Ecto neural progenitor cell (in vitro differentiated cells): ENCODE results near the gene MTMR3.
"Not testable (repeated sequence)": the region's sequence is repeated elsewhere in the genome, so short reads cannot be mapped to it uniquely, and the experiment has no call there.

Source experiments
- DNase-seq: peaks from one replicate; pipeline ENCODE4 v3.0.0-alpha.2; 2018; ENCODE audit warnings: low spot score

MTMR3 gene

DNA sequence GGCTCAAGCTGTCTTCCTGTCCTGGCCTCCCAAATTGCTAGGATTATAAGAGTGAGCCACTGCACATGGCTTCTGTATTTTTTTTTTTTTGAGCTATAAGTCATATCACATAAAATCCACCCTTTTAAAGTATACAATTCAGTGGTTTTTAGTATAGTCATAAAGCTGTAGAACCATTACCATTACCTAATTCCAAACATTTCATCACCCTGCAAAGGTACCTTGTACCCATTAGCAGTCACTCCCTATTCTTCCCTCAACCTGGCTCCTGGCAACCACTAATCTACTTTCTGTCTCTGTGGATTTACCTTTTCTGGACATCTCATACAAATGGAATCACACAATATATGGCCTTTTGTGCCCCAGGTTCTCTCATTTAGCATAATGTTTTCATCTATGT is 84.5 kb downstream of the MTMR3 start:
- DNase-seq = no peak

DNA sequence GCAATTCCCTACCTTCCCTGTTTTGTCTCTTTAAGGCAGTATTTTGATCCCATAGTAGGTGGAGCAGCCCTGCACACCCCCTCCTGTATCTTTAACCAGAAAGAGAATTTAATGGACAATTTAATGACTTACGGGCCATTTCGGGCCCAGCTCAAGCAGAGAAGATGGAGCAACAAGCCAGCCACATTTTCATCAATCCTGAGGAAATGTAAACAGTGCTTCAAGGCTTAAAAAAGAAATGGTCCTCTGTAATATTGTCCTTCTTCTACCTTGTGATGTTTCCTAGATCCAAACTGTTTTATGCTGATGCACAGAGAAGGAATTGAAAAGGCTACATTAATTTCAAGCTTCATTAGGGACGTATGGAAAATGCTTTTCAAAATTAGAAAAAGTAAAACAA is 88.6 kb downstream of the MTMR3 start:
- no peak for DNase-seq

DNA sequence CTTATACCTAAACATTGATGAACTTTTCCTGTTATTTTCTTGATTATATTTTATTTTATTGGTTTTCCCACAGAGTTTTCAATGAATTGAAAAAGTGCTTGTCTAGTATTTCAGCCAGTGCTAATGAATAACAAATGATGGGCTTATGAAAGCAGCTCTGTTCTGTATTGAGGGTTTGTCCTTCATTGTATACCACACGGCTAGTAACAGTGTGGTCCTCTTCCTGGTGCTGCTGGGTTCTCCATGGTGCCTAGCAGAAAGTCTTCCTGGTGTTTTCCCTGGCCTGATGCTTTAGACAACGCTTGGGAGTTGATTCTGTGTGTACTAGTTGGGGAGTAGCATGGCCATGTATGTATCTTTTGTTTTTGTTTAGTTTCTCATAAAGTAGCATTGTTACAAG is 89.1 kb downstream of the MTMR3 start:
- no peak for DNase-seq

DNA sequence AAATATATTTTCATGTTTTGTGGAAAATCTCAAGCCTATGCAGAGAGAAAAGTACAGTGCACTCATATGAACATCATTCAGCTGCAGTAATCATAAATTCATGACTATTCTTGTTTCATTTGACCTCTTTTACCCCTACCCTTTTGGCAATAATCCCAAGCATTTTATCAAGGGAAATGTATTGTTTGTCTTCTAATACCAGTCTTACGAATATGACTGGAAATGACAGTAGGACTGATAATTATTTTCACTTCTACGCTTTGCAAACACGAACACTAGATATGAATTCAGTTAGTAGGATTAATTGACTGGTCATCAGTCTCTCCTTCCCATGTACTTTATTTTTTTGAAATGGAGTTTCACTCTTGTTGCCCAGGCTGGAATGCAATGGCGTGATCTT is 90.3 kb downstream of the MTMR3 start:
- DNase-seq = no peak

DNA sequence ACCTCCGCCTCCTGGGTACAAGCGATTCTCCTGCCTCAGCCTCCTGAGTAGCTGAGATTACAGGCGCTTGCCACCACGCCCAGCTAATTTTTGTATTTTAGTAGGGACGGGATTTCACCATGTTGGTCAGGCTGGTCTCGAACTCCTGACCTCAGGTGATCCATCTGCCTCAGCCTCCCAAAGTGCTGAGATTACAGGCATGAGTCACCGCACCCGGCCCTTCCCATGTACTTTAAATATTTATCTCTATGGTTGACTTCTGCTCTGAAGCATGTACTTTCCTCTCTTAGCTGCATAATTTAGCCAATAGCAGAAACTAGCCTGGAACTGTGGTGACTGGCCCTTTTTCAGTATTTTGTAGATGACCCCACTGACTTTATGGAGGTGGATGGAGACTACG is 90.7 kb downstream of the MTMR3 start:
- DNase-seq = not testable (repeated sequence)

DNA sequence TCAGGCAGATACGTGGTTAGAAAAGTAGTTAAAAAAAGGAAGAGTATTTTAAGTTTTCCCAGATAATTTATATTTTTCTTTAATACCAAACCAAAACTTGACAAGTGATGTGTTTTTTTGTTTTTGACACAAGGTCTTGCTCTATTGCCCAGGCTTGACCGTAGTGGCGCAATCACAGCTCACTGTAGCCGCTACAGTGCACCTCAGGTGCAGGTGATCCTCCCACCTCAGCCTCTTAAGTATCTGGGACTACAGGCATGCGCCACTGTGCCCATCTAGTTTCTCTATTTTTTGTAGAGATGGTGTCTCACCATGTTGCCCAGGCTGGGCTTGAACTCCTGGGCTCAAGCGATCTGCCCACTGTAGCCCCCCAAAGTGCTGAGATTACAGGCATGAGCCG is 92.5 kb downstream of the MTMR3 start:
- no peak for DNase-seq

DNA sequence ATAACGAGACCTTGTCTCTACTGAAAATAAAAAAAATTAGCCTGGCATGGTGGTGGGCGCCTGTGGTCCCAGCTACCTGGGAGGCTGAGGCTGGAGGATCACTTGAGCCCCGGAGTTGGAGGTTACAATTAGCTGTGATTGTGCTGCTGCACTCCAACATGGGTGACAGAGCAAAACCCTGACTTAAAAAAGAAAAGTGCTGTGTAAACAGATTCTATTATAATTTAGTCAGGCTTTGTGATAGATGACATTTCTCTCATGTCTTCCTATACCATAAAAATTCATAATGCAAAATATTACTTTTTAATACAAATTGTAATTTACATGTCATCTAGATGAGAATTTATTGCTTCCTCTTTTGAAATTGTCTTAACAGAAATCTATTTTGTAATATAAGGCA is 94.1 kb downstream of the MTMR3 start:
- no peak for DNase-seq

DNA sequence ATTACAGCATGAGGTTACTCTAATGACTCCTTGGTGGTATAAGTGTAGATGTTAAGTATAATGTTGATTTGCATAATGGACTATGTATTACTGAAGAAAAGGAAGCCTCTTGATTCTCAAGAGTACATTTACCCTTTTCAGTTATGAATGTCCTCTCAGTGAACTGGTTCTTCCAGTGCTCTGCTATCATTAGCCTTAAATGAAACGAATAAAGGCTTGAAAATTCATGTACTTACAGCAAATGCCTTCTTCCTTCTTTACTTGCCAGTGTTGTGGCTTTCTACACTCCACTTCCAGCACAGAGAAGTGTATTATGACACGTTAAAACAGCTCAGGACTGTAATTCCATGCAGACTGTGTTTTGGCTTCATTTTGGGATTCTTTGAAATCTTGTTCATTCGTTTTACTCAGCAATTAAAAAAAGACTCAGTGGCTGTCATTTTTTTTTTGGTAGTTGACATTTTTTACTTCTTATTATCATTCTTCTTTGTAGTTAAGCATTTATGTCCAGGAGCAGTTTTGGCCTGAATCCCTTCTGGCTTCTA is 96.9 kb downstream of the MTMR3 start:
- DNase-seq = no peak

DNA sequence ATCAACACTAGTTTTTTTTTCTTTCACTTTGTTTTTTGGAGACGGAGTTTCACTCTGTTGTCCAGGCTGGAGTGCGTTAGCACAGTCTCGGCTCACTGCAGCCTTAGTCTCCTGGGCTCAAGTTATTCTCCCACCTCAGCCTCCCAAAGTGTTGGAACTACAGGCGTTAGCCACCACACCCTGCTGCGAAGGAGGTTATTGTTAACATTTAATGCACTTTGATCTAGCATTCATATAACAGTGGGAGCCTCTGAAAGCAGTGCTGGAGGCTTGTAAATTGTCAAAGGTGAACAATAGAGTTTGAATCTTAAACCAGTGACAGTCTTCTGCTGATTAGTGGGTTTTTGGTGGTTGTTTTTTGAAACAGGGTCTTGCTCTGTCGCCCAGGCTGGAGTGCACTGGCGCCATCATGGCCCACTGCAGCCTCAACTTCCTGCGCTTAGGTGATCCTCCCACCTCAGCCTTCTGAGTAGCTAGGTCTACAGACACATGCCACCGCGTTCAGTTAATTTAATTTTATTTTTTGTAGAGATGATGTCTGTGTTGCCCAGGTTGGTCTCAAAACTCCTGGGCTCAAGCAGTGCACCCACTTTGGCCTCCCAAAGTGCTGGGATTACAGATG is 100.4 kb downstream of the MTMR3 start:
- no peak for DNase-seq

DNA sequence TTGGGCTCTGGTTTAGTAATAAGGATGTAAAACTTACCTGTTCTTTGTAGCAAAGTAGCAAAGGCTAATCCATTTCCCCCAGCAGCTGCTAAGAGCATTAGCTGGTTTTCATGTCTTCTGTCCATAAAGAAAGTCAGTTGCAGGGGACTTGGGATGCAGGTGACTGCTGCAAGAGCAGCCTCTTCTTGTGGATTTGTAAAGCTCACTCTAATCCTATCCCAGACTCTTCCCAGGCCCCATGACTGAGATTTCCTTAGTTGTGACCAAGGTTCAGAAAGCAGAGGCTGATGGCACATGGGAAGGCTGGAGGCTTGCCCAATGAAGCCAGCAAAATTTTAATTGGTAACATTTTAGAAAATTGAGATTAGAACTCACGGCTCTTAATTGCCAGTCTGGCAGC is 102.9 kb downstream of the MTMR3 start:
- DNase-seq = no peak

DNA sequence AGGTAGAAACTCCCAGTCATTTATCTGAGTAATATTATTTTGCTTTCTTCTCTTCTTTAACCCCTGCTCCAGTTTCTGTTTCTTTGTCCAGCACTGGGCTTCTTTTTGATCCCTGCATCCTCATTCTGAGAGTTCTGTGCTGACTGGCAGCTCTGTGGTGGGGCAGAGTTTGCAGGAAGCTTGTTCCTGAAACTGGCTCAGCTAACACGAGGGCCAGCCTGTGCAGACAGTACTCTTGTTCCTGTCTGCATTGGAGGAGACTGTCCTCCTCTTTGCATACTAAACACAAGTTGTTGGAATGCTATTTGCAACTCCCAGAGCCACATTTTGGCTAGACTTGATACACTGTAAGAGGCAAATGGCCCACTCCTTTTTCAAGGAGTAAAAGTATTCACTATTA is 104.2 kb downstream of the MTMR3 start:
- DNase-seq = no peak

DNA sequence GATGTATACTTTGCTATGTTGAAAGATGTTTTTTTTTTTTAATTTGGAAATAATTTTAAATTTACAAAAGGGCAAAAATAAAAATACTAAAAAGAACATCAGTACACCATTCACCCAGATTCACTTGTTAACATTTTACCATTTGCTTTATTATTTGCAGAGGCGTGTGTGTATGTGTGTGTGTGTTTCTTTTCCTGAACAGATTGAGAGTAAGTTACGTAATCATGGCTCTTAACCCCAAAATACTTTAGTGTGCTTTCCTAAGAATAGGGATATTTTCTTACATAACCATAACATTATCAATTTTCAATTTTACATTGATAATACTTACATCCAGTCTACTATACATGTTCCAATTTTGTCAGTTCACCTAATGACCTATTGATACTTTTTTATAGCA is 105.7 kb downstream of the MTMR3 start:
- DNase-seq = no peak

DNA sequence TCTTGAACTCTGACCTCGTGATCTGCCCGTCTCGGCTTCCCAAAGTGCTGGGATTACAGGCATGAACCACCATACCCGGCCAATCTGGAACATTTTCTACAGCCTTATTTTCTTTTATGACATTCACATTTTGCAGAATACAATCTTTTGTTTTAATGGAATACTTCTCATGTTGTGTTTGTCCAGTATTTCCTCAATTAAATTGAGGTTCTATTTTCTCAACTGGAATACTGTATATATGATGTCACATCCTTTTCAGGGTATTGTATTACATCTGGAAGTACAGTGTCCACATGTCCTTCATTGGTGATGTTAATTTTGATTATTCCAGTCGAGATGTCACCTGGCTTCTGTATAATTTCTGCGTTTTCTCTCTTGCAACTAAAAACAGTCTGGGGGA is 106.5 kb downstream of the MTMR3 start:
- DNase-seq = no peak

DNA sequence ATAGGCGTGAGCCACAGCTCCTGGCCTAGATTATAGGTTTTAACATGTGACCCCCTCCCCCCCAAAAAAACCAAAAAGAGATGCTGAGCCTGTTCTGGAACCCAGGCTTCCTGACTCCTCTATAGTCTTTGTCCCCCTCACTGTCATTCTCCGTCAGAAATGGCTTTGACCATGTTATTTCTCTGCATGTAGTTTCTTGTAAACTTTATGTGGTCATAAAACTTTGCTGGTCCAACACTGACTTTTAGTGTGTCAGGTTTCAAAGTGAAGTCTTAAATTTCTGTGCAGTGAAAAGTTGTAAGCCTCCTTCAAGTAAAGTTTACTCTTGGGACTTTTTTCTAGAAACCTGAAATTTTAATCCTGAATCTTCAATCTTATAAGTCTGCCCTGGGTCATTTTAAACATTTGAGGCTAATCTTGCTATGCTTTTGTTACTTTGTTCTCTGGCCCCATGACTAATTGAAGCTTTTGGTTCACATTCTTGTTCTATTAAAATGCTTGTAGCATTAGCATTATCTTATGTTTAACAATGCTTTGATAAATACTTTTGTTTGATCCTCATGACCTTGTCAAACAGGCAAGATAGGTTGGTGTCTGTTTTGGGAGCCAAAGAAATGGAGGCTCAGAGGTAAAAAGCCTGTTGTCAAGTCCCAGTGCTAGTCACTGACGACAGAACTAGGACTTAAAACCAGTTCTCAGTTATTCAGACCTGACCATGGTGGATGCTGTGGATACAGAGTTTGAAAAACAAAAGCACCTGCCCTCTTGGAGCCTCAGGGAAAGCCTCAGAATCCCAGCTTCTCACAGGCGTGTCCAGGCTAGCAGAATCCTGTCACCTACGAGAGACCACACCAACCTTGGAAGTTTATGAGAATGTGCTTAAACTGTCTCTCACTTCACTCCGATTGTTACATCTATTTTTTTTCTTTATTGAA is 109.6 kb downstream of the MTMR3 start:
- DNase-seq = no peak

DNA sequence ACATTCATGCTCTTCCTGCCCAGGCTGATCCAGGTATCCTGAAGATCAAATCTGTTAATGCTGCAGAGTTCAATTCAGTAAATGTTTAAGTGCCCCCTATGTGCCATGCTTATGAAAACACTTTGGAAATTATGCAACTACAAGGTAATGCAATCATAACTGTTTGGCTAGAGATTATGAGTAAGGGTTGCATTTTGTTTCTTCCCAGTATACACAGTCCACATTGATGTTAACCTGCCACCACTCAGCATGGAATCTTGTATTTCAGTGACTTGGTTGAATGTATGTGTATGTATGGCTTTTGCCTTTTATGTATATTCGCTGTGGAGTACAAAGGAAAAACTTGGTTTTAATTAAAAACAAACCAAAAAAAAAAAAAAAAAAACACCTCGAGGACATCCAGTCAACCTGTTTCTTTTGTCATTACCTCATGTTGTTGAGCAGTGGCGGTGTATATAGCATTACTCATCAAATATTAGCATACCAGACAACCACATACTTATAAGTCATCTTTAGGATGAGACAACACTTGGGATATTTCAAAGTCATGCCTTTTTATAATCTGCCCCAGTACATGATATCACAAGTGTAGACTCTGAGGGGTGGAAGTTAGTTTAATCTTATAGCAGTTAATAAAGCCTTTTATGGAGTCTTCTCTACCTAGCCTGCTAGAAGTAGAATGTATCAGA is 111.2 kb downstream of the MTMR3 start:
- DNase-seq = no peak

DNA sequence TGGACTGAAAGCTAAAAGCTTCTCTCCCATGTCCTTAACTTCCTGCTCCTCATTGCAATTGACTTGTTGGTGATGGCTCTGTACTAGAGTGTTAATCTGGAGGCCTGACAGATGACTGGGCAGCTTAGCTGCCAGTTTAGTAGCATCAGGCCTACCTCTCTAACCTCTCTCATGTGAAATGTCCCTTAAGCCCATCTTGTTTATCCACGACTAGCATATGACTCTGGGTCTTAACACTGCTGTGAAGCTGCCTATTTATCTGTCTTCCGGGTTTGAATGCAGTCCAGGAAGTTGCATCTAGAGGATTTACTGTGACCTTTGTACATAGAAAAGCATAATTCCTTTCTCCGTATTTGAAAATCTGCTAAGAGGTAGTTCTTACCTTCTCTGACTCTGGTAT is 112.0 kb downstream of the MTMR3 start:
- no peak for DNase-seq

DNA sequence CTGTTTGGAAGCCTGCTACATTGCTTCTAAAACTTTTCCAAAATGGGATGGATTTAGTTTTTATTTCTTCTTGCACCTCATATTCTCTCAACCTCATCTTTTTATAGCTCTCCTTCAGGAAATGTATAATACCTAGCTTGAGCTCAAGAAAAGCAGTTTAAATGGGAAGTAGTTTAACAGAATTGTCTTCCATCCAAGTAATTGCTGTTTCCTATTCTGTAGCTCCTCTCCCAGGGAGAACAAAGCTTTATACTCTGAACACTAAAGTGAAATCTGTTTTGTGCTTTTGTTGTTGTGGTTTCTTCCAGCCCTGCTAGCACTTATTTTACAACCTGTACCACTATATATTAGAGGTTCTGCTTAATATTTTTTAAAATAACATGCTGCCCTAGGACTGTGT is 114.1 kb downstream of the MTMR3 start:
- DNase-seq = no peak

DNA sequence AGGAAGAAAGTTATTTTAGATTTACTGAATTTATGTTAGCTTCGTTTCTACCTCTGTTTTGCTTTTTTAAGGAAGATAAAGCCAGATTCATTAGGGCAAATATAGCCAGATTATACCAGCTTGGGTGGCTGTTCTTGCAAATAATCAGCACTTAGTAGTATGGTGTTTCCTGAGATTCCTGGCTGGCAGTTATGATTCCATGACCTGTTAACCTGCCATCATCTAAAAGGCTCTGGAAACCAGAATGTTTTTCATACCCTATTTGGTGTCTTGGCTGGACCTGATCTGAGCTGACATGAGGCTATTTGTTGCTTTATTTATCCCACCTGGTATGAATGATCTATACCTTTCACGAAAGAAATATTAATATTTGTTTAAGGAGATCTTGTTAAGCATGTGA is 114.5 kb downstream of the MTMR3 start:
- DNase-seq = no peak

DNA sequence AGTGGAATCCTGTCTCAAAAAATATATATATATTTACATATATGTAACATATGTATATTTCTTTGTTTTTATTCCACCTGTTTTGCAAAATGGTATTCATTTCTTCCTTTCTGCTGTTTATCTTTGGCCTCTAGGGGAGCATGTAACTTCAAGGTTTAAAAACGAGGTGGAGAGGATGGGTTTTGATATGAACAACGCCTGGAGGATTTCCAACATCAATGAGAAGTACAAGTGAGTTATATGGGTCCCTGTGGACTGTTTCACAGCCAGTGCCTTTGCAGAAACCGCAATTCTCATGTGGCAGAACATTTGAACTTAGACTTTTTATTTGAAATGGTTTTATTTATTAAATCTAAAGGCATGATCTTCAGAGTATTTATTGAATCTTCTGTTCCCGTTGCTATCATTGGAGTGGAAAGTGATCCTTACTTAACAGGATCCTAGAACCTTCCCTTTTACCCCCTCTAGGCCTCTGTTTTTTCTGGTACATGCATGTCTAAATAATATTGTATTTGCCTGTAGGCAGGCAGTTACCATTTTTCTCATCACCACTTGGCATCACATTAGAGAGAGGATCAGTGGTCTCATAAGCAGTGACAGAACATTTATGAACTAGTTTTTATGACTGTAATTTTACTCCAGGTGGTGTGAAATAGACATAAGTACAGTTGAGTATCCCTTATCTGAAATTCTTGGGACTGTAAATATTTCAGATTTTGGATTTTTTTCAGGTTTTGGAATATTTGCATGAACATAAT is 115.8 kb downstream of the MTMR3 start:
- DNase-seq = no peak

DNA sequence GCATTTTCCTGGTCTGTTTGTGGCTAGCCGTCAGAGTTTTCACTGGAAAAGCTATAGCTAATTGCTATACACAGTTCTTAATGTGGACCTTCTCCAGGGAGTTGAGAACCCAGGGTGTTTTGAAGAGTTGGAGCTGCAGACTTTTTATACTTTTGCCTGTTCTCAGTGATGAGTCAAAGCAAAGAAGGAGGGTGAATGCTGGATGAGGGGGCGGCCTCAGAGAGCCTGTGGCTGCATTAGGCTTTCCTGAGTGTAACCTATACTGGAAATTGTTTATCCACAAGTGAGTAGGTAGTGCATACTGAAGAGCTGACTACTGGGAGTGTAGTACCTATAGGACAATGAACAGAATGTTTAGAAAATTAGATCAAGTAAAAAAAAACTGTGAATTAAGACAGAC is 117.6 kb downstream of the MTMR3 start:
- DNase-seq = no peak

DNA sequence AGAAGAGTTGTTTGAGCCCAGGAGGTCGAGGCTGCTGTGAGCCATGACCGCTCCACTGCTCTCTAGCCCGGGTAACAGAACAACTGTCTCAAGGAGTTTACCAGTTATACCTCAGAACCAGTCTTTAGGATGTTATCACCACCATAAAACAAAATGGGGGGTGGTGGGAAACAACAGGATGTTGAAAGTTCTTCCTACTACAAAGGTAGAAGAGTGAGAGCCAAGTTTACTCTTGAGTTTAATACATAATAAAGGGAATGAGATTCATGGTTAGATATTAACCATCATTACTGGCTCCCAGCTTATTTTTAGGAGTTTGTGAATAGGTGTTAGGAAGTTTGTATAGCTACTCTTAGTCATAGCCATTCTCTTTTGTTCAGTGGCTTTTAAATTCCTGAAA is 118.5 kb downstream of the MTMR3 start:
- no peak for DNase-seq

DNA sequence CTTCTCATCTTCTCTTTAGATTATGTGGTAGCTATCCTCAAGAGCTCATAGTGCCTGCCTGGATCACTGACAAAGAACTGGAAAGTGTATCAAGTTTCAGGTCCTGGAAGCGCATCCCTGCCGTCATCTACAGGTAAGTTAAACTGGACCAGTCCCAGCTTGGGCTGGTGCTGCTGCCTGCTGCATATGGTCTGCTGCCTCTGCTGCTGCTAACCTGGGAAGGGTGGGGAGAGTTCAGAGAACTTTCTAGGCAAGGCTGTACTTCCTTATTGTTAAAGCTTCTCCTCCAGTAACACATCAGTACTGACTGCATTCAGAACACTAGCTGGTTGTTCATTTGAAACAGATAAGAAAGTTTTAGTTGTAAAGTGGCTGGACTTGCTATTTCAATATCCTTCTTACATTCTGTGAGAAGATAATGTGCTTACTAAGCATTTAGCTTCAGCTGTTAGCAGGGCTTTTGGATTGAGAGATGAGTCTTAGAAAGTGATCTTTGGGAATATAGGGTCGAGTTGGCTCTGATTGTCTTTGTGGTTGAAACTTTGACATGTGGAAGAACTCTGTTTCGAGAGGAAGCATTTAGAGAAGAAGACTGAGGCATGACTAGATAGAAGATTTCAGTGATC is 120.0 kb downstream of the MTMR3 start:
- no peak for DNase-seq
